Forelimb muscle (tissue), 1 donor: ENCODE measurements around the gene EEF1G. TPM values are rescaled to one million over a fixed set of nuclear protein-coding genes. Genes with fewer than 3 reads are reported as not detected.
A peak's percentile ranks its signal among the peaks of the same experiment; 100 is the strongest.
"Not testable (repeated sequence)": the region's sequence is repeated elsewhere in the genome, so short reads cannot be mapped to it uniquely, and the experiment has no call there.

Experiments
- DNase-seq: peaks from one replicate; pipeline ENCODE4 v3.0.0-alpha.2; 2013; ENCODE audit warnings: low read depth
- polyA plus RNA-seq: library from polyadenylated mRNA; unstranded; fragments of 120-200 nt; gene quantifications from one replicate; pipeline ENCODE4 v1.2.1, GENCODE V29; 2013; ENCODE audit not compliant: insufficient read length

The EEF1G gene
- polyA plus RNA-seq: 3,650 TPM

GRCh38 chr11:62573592-62574362 is at the start of gene EEF1G:
TSS of gene EEF1G (minus strand) at chr11:62573891. CDS start at chr11:62573842, 49 bp downstream.
- DNase-seq: peak; percentile 99

- DNase-seq: no peak
These were observed 48.9 kb upstream of the EEF1G start for GRCh38 chr11:62622476-62623089.

- DNase-seq: peak; percentile 84
These were observed 48.1 kb upstream of the EEF1G start, which contains the start of gene B3GAT3 for GRCh38 chr11:62621567-62622470. TSS of gene B3GAT3 (minus strand) at chr11:62621986. CDS start at chr11:62621947, 39 bp downstream.

- DNase-seq: no peak
These were observed 47.4 kb upstream of the EEF1G start for GRCh38 chr11:62621027-62621566.

GRCh38 chr11:62616957-62617356 is 43.3 kb upstream of the EEF1G start:
- DNase-seq: not testable (repeated sequence)

DNA sequence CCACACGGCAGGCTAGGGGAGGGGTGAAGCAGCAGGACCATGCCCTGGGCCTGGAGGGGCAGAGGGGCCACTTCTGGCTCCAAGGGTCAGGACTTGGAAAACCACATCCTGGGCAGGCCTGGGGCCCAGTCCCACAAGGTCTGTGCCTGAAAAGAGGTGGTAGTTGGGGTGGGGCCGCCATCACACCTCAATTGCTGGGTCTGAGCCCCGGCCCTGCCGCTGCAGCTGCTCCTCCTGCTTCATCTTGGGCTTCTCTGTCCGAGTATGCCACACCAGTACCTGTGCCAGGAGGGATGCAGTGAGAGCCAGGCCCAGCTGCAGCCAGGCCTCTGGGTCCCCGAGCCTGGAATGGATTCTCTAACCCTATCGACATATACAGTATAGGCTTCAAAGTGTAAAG is 41.8 kb upstream of the EEF1G start:
- DNase-seq: no peak

- no peak for DNase-seq
These were observed 40.6 kb upstream of the EEF1G start for GRCh38 chr11:62614275-62614674.

GRCh38 chr11:62613291-62613778 is 39.6 kb upstream of the EEF1G start:
- no peak for DNase-seq

GRCh38 chr11:62612366-62613290 is 38.9 kb upstream of the EEF1G start, which contains the start of the genes EML3 and ROM1:
TSS of gene EML3 (minus strand) at chr11:62612775. CDS start at chr11:62612457, 318 bp downstream.
TSS of gene ROM1 (plus strand) at chr11:62613257. CDS start at chr11:62613282, 25 bp downstream.
- no peak for DNase-seq

DNA sequence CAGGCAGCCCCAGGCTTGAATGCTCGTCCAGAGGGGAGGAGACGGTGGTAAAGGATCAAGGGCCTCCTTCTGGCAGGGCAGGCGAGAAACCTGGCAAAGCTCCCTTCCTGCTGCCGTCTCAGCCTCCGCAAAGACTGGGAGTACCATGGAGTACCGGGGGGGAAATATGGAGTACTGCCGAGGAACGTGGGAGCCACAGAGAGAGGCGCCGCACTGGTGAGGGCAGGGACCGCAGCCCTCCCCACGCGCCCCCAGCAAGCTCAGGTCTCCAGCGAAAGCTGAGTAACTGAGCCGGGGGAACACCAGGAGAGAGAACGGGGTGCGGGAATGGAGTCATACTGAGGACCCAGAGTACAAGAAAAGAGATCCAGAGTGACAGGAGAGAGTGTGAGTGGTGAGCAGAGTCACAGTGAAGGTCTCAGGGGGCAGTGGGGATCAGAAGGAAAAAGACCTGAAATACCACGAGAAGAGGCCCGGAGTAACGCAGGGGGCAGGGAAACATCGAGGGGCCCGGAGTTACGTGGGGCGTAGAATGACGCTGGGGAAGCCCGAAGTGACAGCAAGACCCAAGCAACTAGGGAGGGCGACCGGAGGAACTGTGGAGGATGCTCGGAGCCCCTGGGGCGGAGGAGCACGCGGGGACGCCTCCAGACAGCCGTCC is 38.1 kb upstream of the EEF1G start:
- no peak for DNase-seq

- no peak for DNase-seq
These were observed 37.4 kb upstream of the EEF1G start for GRCh38 chr11:62610814-62611704.

- DNase-seq: no peak
These were observed 36.7 kb upstream of the EEF1G start for GRCh38 chr11:62610403-62610802.

DNA sequence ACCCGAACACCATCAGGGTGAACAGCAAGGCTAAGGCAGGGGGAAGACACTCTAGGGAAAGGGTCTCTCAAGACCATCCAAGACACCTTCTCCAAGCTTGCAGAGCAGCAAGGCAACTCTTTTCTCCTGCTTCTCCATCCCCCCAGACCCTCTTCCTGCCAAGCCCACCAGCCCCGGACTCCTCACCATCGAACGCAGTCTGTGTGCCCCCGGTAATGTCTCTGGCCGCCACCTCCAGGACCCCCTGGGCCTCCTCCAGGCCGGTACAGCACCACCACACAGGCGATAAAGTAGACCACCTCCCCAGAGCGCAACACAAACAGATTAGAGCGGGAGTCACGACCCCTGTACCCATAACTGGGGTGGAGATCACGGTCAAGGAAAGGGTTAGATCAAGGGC is 35.1 kb upstream of the EEF1G start:
- DNase-seq: no peak

DNA sequence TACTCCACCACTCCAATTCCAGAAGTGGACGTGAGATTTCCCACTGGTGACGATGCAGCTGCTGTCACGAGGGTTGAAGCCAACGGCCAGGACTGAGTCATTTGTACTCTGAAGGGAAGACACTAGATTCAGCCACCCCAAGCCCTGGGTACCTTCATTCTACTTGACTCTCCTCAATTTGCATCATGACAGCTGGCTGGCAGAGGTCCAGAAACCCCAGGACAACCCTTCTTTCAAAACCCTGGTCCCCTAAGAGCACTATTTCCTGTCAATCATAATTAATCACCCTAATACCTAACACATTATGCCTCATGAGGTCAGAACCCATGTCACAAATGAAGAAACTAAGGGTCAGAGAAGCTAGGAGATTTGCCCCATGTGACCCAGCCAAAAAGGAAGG is 34.0 kb upstream of the EEF1G start:
- no peak for DNase-seq

- DNase-seq: no peak
These were observed 32.2 kb upstream of the EEF1G start for GRCh38 chr11:62605902-62606301.

- no peak for DNase-seq
These were observed 31.8 kb upstream of the EEF1G start for GRCh38 chr11:62605467-62605866.

DNA sequence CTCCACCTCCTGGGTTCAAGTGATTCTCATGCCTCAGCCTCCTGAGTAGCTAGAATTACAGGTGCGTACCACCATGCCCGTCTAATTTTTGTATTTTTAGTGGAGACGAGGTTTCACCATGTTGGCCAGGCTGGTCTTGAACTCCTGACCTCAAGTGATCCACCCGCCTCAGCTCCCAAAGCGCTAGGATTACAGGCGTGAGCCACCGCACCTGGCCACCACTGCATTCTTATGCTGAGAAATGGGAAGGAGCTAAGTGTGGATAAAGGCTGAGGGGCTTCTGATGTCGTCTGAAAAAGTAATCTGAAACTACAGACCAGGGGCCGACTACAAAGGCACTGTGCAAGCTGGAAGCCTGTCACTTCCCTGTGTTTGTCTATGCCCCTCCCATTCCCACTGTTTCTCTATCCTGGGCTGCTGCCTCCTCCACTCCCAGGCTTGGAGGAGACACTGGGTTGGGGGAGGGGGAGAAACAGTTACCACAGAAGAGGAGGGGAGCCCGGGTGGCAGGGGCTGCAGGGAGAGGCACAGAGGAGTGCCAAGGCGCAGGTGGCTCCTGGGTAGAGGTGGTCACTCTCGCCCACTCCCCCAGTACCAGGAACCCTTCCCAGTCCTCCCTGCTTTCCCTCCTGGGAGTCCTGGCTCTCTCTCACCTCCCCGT is 30.9 kb upstream of the EEF1G start:
- no peak for DNase-seq

DNA sequence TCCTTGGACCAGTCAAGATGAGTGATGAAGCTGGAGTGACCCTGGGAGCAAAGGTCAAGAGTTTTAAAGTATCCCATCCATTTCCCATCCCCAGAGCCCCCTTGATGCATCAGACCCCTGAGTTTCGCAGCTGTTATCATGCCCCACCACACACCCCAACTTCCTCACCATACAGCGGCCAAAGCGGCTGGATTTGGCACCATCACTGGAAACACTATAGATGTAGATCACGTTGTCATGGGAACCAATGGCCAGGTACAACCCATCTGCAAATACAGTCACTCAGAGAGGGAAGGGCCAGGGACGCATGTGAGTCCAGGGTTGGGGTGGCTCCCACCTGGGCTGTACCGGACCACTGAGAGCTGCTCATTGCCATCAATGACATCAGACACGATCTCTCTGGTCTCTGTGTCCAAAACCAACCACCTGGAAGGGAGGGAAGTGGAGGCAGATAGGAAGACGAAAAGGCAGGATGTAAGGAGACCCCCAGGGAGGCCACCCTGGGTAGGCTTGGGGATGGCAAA is 30.1 kb upstream of the EEF1G start:
- DNase-seq: no peak
